GM18867 (cell line): ENCODE results near the gene ZFHX3.

Source experiments
- ATAC-seq: cut with Tn5 transposase; IDR thresholded peaks from one replicate; pipeline ENCODE4 v1.9.1; 2021; ENCODE audit warnings: mild to moderate bottlenecking, moderate library complexity; ENCODE audit not compliant: unreplicated experiment

ZFHX3 gene

GRCh38 chr16:72956124-72957064, 91.5 kb downstream of the ZFHX3 start:
- ATAC-seq, result no peak

DNA sequence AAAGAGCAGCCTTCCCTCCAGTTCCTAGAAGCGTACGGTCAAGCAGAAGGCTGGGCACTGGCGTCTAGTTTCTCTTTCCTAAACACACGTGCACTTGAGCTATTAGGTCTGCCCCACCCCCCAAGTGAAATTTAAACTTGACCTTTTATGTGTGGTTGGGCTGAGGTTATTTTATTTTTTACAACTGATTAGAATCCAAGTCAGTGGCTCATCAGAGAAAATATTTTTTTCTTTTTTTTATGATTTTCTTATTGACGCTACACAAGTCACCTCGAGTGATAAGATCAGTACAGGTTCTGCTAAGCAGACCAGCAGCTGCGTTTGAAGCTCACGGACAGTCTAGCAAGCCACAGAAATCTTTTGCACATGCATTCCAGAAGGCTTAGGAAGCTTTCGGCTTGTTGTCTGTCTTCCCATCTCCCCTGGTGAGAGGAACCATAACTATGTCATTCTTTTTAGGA, 95.1 kb downstream of the ZFHX3 start:
- no peak for ATAC-seq

- ATAC-seq, result no peak
Measured at GRCh38 chr16:72952404-72952803, 95.5 kb downstream of the ZFHX3 start.

- ATAC-seq, result no peak
Measured at GRCh38 chr16:72951916-72952315, 96.0 kb downstream of the ZFHX3 start.

DNA sequence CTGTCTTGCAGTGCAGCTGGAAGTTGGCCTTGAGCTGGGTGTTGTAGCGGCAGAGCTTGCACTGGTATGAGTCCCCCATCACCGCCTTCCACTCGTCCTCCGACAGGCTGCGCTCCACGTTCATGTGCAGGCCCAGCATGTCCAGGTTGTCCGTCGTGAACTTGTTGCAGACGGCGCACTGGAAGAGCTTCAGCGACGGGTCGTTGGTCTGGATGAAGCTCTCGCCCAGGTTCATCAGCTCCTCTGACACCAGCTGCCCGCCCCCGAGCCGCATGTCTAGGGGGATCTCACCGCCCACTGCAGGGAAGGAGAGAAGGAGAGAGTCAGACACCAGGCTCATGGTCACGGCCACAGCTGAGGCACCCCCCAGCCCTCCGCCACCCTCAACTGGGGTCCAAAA, 97.3 kb downstream of the ZFHX3 start:
- no peak for ATAC-seq

DNA sequence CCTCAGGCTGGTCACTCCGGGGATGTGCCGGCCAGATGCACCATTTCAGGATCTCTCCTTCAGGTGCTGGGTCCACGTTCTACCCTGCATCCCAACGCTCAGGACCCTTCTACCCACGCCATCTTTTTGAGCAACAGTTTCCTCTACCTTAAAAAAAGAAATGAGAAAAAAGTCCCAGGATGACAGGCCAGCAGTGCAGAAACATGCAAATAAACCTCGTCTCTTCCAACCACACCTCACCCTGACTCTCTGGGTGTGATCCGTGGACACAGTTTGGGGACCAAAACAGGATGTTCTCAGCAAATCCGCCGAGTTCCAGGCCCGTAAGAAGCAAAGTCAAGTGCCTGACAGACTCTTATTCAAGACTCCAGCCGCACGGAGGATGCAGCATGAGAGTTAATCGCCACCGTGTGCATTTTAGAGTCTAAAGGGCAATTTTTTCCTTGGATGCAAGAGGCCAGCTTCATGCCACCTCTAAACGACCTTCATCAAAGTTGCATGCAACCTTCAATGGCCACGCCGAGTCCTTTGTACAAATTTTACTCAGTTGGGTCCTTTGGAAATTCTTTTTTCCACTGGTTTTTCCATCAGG, 99.6 kb downstream of the ZFHX3 start:
- no peak for ATAC-seq

DNA sequence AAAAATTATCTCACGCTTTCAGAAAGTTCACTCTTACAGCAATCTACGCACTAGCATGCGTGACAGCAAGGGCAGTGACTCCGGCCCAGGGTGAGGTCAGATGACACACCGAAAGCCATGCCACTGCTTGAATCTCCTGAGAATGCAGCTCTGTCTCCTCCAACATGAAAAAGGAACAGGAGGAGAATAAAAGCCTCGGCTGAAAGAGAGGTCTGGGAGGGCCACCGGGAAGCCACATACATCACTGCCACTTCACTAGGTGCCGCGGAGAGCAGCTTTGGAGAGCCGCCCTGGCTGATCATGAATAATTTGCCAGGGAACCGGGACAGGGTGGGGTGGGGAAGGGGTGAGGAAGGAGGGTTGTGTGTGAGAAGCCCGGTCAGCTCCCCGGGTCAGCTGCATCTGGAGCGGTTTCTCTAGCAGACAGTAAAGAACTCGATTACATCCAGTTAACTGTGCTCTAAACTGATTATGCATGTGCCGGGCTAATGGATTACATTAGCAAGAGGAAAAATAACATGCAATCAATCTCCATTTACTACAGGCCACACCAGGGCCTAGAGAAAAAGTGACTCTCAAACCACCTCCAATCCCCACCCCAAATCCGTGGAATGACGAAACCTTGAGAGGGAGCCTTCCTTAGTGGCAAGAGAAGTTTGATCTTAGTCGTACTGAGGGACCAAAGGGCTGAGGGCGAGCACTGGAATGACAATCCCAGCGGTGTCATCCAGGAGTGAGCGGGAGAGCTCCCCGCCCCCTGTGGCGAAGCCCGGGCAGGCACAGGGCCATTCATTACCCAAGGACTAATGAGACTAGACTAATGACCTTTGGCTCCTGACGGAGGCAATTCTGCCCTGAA, 100.3 kb downstream of the ZFHX3 start:
- ATAC-seq, result no peak

GRCh38 chr16:72946474-72947194, 101.3 kb downstream of the ZFHX3 start:
- ATAC-seq, result no peak

DNA sequence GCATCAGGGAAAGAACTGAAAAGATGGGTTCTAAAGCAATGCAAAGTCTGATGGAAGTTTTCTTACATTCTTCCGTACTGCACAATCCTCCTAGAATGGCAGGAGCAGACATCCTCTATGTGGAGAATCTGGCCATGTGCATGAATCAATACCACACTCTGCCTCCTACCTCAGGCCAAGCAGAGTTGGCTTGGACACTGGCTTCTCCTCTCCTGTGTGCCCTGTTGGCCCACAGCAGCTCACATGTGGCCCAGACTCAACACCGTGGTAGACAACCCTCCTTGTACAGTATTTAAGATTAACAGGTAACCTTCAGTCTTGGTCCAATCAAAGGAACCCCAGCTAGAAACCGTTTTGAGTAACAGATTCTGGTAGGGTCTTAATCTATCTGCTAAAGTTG, 101.9 kb downstream of the ZFHX3 start:
- no peak for ATAC-seq

DNA sequence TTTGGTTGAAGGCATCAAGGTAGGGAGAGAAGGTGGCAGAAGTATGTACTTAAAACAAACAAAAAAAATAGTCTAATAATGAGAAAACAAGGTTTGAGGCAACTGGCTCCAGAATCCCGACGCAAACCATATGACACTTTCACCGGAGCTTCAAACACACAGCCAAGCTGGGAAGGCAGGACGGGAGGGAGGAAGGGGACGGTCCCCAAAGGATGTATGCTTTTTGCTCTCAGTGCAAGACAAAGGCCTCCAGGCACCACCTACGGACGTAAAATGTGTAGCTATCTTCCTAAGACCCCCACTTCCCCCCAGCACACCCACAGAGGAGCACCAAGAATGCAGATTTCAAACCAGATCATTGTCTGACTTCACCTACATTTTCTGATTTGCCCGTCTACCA, 102.3 kb downstream of the ZFHX3 start:
- ATAC-seq, result no peak

DNA sequence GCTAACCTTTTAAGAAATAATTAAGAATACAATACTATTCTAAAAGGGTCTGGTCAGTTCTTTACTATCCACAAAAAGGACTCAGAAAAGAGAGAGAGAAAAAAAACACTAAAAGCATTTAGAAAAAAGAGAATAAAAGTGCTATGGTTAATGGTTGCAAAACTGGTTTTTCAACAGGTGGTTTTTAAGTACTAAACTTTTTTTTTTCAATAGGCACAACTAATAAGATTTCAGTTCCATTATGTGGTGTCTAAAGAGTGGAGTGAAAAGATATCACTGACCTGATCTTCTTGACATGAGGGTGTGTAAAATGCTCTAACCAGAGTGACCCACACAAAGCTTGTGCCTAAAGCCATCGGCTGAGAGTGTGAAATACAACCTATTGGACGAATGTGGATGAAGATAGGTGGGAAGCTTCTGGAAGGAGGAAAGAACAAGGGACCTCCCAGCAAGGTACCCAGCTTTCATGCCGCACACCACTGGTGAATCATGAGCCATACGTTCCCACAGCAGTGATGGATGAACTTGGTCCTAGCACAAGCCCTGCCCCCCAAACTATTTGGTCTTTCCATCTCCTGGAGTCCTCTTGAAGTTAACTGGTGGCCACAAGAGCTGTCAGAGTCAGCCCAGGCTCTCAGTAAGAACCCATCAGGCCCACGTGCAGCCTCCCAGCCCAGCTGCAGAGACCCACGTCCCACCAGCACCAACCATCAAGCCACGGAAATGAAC, 103.0 kb downstream of the ZFHX3 start:
- no peak for ATAC-seq

GRCh38 chr16:72942021-72942420, 105.9 kb downstream of the ZFHX3 start:
- ATAC-seq, result no peak

DNA sequence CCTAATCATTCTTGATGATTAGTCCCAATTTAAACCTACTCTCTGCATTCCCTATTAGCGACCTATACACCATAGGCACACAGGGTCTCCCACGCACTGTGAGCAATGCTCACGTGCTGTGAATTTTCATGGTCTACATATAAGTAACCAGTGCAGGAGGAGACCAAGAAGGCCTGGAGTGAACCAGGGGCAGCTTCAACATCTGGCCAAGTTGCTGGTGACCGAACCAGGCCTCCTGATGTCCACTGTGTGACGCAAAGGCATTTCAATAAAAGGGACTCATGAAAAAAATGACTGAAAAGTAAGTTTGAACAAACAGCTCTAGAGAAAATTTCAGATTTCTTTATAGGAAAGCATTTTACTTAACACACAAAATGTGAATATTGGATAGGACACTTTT, 107.0 kb downstream of the ZFHX3 start:
- no peak for ATAC-seq

- ATAC-seq, result no peak
Measured at GRCh38 chr16:72939247-72939646, 108.7 kb downstream of the ZFHX3 start.

DNA sequence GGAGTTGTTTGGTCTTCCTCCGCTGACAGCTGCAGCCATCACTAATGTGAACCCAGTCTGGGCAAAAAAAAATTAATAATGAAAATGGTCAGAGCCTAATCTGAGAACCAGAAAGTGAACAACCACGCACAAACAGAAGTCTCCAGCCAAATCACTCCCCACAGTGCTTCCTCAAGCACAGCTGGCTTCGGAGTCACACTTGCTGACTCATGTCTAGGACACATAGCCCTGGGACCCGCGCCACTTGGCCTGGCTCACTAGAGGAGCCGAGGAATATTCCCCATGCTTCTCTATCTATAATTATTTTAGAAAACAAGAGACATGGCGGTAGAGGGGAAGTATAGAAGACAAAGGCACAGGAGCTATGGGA, 109.1 kb downstream of the ZFHX3 start:
- no peak for ATAC-seq

- ATAC-seq, result no peak
Measured at GRCh38 chr16:72937916-72938794, 109.8 kb downstream of the ZFHX3 start.

GRCh38 chr16:72937360-72937759, 110.6 kb downstream of the ZFHX3 start:
- ATAC-seq, result no peak

DNA sequence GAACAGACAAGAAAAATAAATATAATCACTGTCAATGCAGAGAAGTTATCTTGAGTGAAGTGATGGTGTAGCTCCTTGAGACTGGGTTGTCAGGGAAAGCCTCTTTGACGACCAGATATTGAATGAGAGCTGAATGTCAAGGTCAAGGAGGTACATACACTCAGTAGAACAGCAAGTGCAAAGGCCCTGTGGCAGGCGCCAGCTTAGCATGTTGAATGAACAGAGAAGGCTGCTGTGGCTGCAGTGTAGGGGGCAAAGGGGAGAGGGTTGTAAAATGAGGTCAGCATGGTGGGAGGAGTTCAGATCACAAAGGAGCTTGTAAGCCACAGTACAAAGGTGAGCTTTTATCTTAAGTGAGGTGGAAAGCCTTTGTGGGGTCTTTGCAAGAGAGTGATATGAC, 111.5 kb downstream of the ZFHX3 start:
- ATAC-seq, result no peak

DNA sequence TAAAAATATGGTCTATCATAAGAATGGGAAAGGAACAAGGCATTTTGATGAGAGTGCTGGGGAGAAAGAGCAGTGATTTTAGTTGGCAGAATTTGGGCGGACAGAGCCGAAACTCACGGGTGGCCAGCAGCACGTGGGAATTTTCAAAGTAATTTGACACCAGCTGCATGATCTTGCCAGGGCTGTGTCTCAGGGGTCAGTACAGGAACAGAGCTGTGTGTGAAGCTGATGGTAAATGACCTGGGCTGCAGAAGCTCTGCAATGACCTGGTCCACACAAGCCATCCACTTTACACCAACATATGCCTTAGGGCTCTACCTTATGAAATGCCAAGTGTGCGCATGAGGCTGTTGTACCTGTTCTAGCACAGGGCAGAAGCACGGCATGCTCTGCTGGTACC, 112.0 kb downstream of the ZFHX3 start:
- no peak for ATAC-seq
